ENCODE measurements around the gene SLC38A3.

The SLC38A3 gene

DNA sequence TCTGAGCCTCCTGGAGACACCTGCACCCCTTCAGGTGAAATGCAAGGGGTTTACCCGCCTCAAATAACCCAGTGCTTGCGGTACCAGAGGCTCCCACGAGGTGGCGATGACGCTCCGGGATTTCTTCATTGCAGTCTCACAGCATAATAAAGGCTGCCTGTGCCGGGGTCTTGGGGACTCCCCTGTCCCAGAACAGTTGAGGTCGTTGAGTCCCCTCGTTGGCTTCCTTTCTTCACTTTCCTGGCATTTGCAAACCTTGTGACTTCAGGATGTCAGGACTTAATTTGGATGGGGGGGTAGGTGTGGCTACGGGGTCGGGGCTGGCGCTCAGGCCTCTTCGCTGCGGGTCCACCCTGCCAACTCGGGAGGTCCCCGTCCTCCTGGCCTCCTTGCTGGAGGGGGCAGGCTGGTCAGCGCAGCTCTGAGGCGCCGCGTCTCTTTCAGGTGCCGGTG, 12.4 kb upstream of the SLC38A3 start:
- Histone ChIP-seq H3K36me3 (ENCODE audit: control insufficient read depth, insufficient read depth, low read length) (peaks cover 4% of the 10 kb centered on the region), H3K27ac (ENCODE audit: low read depth, low read length) (no peak overlapping the region), H3K27me3 (ENCODE audit: control insufficient read depth, insufficient read depth, low read length) (peaks cover 9% of the 10 kb centered on the region; the same call in 1 of the 2 replicates), H3K4me1 (ENCODE audit: control insufficient read depth, insufficient read depth, low read length) (peaks cover 6% of the 10 kb centered on the region; the same call in 1 of the 2 replicates), H3K9ac (ENCODE audit: low read depth, low read length) (no peak overlapping the region), H3K9me3 (ENCODE audit: control insufficient read depth, insufficient read depth, low read length) (no peaks in the 10 kb centered on the region), H3K4me3 (ENCODE audit: low read depth, low read length) (no peak overlapping the region)

DNA sequence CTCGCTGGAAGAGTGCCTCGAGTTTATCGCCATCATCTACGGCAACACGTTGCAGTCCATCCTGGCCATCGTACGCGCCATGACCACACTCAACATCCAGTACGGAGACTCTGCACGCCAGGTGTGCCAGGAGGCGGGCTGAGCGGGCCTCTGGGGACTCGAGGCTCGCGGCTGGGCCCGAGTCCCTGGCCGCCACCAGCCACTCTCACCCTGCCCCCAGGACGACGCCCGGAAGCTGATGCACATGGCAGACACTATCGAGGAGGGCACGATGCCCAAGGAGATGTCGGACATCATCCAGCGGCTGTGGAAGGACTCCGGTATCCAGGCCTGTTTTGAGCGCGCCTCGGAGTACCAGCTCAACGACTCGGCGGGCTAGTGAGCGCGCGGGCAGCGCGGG, 11.8 kb upstream of the SLC38A3 start:
- Histone ChIP-seq H3K4me3 (ENCODE audit: low read depth, low read length) (no peak overlapping the region), H3K27me3 (ENCODE audit: control insufficient read depth, insufficient read depth, low read length) (peaks cover 9% of the 10 kb centered on the region; the same call in 1 of the 2 replicates), H3K27ac (ENCODE audit: low read depth, low read length) (no peak overlapping the region), H3K36me3 (ENCODE audit: control insufficient read depth, insufficient read depth, low read length) (peaks cover 2% of the 10 kb centered on the region), H3K9ac (ENCODE audit: low read depth, low read length) (no peak overlapping the region), H3K4me1 (ENCODE audit: control insufficient read depth, insufficient read depth, low read length) (peaks cover 6% of the 10 kb centered on the region; the same call in 1 of the 2 replicates), H3K9me3 (ENCODE audit: control insufficient read depth, insufficient read depth, low read length) (no peaks in the 10 kb centered on the region)

DNA sequence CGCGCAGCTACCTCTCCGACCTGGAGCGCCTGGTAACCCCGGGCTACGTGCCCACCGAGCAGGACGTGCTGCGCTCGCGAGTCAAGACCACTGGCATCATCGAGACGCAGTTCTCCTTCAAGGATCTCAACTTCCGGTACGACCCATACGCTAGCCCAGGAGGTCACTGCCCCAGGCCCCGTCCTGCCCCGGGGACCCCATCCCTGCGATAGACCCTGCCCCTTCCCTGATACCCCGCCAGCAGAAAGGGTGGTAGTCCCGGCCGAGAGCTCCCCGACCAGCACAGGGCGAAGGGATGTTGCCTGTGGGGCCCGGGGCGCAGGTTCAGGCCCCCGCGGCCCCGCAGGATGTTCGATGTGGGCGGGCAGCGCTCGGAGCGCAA, 11.3 kb upstream of the SLC38A3 start:
- Histone ChIP-seq H3K9me3 (ENCODE audit: control insufficient read depth, insufficient read depth, low read length) (no peaks in the 10 kb centered on the region), H3K9ac (ENCODE audit: low read depth, low read length) (no peak overlapping the region), H3K27ac (ENCODE audit: low read depth, low read length) (no peak overlapping the region), H3K4me1 (ENCODE audit: control insufficient read depth, insufficient read depth, low read length) (peaks cover 6% of the 10 kb centered on the region; the same call in 1 of the 2 replicates), H3K4me3 (ENCODE audit: low read depth, low read length) (no peak overlapping the region), H3K36me3 (ENCODE audit: control insufficient read depth, insufficient read depth, low read length) (no peaks in the 10 kb centered on the region), H3K27me3 (ENCODE audit: control insufficient read depth, insufficient read depth, low read length) (peaks cover 9% of the 10 kb centered on the region; the same call in 1 of the 2 replicates)

DNA sequence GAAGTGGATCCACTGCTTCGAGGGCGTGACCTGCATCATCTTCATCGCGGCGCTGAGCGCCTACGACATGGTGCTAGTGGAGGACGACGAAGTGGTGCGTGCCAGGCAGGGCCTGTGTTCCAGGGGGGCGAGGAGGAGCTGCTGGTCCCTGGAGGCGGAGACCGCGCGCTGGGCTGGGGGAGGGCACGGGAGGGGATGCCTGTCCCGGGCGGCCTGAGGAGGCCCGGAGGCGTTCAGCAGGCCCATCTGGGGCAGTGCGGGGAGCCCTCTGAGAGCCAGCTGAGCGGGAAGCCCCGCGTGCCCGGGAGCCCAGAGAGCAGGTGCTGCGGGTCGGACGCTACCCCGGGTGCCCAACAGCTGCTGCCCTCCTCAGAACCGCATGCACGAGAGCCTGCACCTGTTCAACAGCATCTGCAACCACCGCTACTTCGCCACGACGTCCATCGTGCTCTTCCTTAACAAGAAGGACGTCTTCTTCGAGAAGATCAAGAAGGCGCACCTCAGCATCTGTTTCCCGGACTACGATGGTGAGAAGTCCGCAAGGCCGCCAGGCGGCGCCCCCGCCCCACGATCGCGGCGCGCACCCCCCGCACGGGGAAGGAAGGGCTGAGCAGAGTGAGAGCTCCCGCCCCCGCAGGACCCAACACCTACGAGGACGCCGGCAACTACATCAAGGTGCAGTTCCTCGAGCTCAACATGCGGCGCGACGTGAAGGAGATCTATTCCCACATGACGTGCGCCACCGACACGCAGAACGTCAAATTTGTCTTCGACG, 10.8 kb upstream of the SLC38A3 start:
- Histone ChIP-seq H3K9ac (ENCODE audit: low read depth, low read length) (no peak overlapping the region), H3K36me3 (ENCODE audit: control insufficient read depth, insufficient read depth, low read length) (no peaks in the 10 kb centered on the region), H3K4me3 (ENCODE audit: low read depth, low read length) (no peak overlapping the region), H3K9me3 (ENCODE audit: control insufficient read depth, insufficient read depth, low read length) (no peaks in the 10 kb centered on the region), H3K27ac (ENCODE audit: low read depth, low read length) (no peak overlapping the region), H3K4me1 (ENCODE audit: control insufficient read depth, insufficient read depth, low read length) (peaks cover 6% of the 10 kb centered on the region; the same call in 1 of the 2 replicates), H3K27me3 (ENCODE audit: control insufficient read depth, insufficient read depth, low read length) (peaks cover 9% of the 10 kb centered on the region; the same call in 1 of the 2 replicates)

DNA sequence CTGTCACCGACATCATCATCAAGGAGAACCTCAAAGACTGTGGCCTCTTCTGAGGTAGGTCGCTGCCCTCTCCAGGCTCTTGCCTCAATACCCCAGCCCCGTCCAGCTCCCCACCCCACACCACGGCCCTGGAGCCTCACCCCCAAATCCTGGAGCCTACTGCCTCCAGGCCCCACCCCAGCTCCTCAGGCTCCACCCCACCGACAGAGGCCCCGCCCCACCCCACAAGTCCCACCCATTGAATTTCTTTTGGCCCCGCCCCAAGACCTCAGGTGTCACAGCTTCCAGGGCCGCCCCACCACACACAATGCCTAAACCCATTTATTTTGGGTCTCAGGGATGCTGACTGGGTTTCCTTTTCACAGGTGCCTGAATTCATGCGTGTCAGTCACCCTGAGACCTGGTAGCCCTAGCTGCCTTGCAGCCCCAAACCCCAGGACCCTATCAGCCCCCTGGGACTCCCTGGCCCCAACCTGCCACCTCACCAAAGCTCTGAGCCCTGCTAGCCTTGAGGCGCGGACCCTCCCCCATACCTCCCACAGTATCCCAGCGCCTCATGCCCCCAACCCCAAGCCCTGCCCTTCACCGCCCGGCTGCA, 10.1 kb upstream of the SLC38A3 start:
- no peaks in the 10 kb centered on the region for H3K36me3 ChIP-seq (ENCODE audit: control insufficient read depth, insufficient read depth, low read length)
- H3K4me1 ChIP-seq (ENCODE audit: control insufficient read depth, insufficient read depth, low read length), result peaks cover 6% of the 10 kb centered on the region; the same call in 1 of the 2 replicates
- H3K9me3 ChIP-seq (ENCODE audit: control insufficient read depth, insufficient read depth, low read length), result no peaks in the 10 kb centered on the region
- H3K9ac ChIP-seq (ENCODE audit: low read depth, low read length), result no peak overlapping the region
- H3K27me3 ChIP-seq (ENCODE audit: control insufficient read depth, insufficient read depth, low read length), result peaks cover 9% of the 10 kb centered on the region; the same call in 1 of the 2 replicates
- no peak overlapping the region for H3K4me3 ChIP-seq (ENCODE audit: low read depth, low read length)
- H3K27ac ChIP-seq (ENCODE audit: low read depth, low read length), result no peak overlapping the region

DNA sequence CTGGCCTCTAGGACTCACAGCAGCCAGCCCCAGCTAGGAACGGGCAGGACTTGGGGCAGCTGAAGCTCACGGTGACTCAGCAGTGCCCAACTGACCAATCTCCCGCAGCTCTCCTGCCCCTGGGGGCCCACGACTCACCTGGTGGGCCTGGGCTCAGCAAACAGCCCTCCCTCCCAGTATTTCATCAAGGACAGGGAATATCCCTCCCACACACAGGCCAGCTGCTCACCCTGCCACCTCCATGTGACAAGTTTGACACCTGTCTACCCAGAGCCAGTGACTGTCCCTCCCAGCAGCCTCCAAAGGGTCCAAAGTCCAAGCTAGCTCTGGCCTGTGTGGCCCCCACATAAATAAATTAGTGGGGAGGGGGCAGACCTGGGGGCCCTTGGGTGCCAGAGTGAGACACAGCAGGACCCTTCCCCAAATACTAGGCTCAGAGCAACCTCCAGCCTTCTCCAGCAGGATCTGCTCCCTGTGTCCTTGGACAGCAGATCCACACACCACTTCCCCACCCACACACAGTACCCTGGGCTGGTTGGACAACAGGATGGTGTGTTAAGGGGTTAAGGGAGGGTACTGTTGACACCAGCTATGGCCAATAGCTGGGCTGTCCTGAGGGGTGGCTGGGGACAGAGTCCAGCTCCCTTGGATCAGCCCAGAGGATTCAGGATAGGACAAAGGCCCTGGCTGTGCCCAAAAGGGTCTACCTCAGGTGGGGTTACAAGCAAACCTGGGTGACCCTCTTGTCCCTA, 9.4 kb upstream of the SLC38A3 start:
- H3K9me3 ChIP-seq (ENCODE audit: control insufficient read depth, insufficient read depth, low read length), result no peaks in the 10 kb centered on the region

DNA sequence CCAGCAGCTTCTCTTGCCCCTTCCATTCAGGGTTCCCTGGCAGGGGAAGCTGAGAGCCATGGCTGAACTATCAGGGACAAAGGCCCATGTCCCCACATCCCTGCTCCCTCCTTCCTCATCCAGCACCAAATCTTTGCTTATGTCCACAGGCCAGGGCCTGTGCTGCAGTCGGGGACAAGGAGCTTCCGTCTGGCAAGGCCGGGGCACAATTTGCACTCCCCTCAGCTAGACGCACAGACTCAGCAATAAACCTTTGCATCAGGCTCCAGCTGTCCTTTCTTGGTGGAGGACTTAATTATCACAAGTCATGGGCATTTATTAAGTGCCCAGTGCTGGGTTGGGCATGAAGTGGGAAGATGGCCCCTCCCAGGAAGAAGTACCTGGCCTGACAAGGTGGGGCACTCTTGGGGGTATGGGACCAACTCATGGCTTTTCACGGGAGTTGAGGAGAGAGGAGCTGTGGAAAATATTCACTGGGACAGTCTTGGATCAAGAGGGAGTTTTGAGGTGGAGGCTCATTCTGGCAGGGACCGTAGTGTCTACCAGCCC, 8.7 kb upstream of the SLC38A3 start:
- Histone ChIP-seq H3K9me3 (ENCODE audit: control insufficient read depth, insufficient read depth, low read length) (no peaks in the 10 kb centered on the region), H3K9ac (ENCODE audit: low read depth, low read length) (no peak overlapping the region), H3K27ac (ENCODE audit: low read depth, low read length) (no peak overlapping the region), H3K27me3 (ENCODE audit: control insufficient read depth, insufficient read depth, low read length) (peaks cover 9% of the 10 kb centered on the region; the same call in 1 of the 2 replicates), H3K4me3 (ENCODE audit: low read depth, low read length) (no peak overlapping the region), H3K4me1 (ENCODE audit: control insufficient read depth, insufficient read depth, low read length) (peaks cover 6% of the 10 kb centered on the region; the same call in 1 of the 2 replicates), H3K36me3 (ENCODE audit: control insufficient read depth, insufficient read depth, low read length) (no peaks in the 10 kb centered on the region)

More for the DNA sequence above, 9.4 kb upstream of the SLC38A3 start:
- Histone ChIP-seq H3K27me3 (ENCODE audit: control insufficient read depth, insufficient read depth, low read length) (peaks cover 9% of the 10 kb centered on the region; the same call in 1 of the 2 replicates), H3K36me3 (ENCODE audit: control insufficient read depth, insufficient read depth, low read length) (no peaks in the 10 kb centered on the region), H3K27ac (ENCODE audit: low read depth, low read length) (no peak overlapping the region), H3K4me3 (ENCODE audit: low read depth, low read length) (no peak overlapping the region), H3K4me1 (ENCODE audit: control insufficient read depth, insufficient read depth, low read length) (peaks cover 6% of the 10 kb centered on the region; the same call in 1 of the 2 replicates), H3K9ac (ENCODE audit: low read depth, low read length) (no peak overlapping the region)

DNA sequence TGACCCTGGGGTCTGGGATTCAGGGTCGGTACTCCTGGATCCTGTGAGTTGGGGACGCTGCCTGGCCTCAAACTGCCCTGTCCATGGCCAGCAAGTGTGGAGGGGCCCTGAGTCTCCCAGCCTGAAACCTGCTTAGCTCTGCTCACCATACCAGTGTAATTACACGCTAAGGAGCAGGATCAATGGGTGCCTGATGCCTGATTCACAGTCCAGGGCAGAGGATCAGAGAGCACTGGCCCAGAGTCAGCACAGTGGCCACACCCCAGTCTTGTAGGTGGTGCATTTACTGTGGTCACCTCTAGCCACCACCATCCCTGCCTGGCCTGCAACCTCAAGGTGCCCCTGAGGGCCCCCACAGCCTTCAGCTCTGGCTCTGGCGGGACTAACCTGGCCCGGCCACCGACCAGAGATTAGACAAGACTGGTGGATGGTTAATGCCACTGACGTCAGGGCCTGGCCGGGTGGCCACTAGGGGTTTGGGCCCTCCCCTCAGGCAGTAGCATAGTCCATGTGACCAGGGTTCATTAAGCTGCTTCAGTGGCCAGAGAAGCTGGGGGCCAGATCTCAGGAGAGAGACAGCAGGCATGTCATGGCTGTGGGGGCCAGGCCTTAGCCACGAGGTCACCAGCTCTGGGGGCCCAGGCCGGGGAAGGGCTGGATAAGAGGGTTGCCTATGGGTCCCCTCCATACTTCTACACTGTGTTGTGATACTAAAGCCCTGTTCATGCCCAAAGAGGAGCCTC, 3.3 kb upstream of the SLC38A3 start:
- Histone ChIP-seq H3K36me3 (ENCODE audit: control insufficient read depth, insufficient read depth, low read length) (no peaks in the 10 kb centered on the region), H3K4me3 (ENCODE audit: low read depth, low read length) (no peak overlapping the region), H3K9ac (ENCODE audit: low read depth, low read length) (no peak overlapping the region), H3K9me3 (ENCODE audit: control insufficient read depth, insufficient read depth, low read length) (no peaks in the 10 kb centered on the region), H3K4me1 (ENCODE audit: control insufficient read depth, insufficient read depth, low read length) (peaks cover 4% of the 10 kb centered on the region; the same call in 1 of the 2 replicates), H3K27ac (ENCODE audit: low read depth, low read length) (no peak overlapping the region), H3K27me3 (ENCODE audit: control insufficient read depth, insufficient read depth, low read length) (peaks cover 27% of the 10 kb centered on the region)

DNA sequence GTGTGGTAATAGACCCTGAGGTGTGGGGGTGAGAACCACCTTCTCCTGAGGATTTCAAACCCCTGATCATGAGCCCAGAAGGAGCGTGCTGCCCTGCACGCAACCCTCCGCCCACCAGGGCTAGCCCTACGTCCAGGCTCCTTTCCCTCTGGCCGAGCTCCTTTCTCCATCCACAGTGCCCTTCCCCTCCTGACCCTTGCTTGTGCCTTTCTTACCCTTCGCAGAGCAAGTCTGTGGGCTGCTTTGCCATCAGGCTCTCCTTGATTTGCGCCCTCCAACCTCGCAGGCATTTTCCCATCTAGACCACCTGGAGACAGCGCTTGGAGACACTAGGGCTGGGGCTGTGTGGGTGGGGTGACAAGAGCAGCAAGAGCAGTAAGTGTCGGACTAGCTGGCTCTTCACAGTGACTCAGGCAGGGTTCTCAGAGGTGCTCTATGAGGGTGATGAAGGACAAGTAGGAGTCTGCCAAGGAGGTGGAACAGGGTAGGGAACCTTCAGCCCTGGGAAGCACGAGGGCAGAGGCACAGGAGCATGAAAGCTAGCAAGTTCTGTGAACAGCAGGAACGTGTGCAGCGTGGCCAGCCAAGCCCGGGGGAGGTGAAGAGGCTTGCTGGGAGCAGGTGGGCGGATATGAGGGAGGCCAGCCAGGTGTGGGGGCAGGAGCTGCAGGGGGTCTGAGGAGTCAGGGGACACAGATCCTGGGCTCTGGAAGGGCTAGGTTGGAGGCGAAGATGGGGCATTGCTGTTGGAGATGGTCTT, 2.5 kb upstream of the SLC38A3 start:
- Histone ChIP-seq H3K9ac (ENCODE audit: low read depth, low read length) (no peak overlapping the region), H3K27me3 (ENCODE audit: control insufficient read depth, insufficient read depth, low read length) (peaks cover 30% of the 10 kb centered on the region), H3K27ac (ENCODE audit: low read depth, low read length) (no peak overlapping the region), H3K4me3 (ENCODE audit: low read depth, low read length) (no peak overlapping the region), H3K36me3 (ENCODE audit: control insufficient read depth, insufficient read depth, low read length) (no peaks in the 10 kb centered on the region), H3K4me1 (ENCODE audit: control insufficient read depth, insufficient read depth, low read length) (peaks cover 4% of the 10 kb centered on the region; the same call in 1 of the 2 replicates), H3K9me3 (ENCODE audit: control insufficient read depth, insufficient read depth, low read length) (no peaks in the 10 kb centered on the region)

Data from HUES48 (cell line).